Right kidney (tissue), 9 donors: ENCODE measurements around the gene GADL1.

Experiments used
- DNase-seq: peaks from one replicate; pipeline ENCODE4 v3.0.0-alpha.2; 2016
- long read RNA-seq, 8 donors: transcript quantifications; one replicate each; lab custom pipeline, GENCODE V29; 2026

The GADL1 gene
- long read RNA-seq, donor 1, partial matches to known transcripts, result 0 of 1 reads
- long read RNA-seq, donor 1, other reads (novel, unspliced or antisense), result 0 of 1 reads
- long read RNA-seq, donor 2, result 0 reads
- long read RNA-seq, donor 3, result 0 reads
- long read RNA-seq, donor 4, result 0 reads
- long read RNA-seq, donor 5, result 0 reads
- long read RNA-seq, donor 6, result 0 reads
- long read RNA-seq, donor 7, result 0 reads
- long read RNA-seq, donor 8, result 0 reads

GRCh38 chr3:30894521-30895251, at the start of gene GADL1:
Gene GADL1 (minus strand): TSS chr3:30894661. CDS start chr3:30894614, 47 bp downstream.
- peak; percentile 68 for DNase-seq

GRCh38 chr3:30944124-30944523, 49.7 kb upstream of the GADL1 start:
- DNase-seq, result no peak

GRCh38 chr3:30943206-30943605, 48.7 kb upstream of the GADL1 start:
- DNase-seq, result no peak

GRCh38 chr3:30941342-30941741, 46.9 kb upstream of the GADL1 start:
- DNase-seq, result no peak

GRCh38 chr3:30940740-30941139, 46.3 kb upstream of the GADL1 start:
- DNase-seq, result no peak

GRCh38 chr3:30934208-30934550, 39.7 kb upstream of the GADL1 start:
- peak; percentile 35 for DNase-seq

GRCh38 chr3:30933478-30934207, 39.2 kb upstream of the GADL1 start:
- DNase-seq, result no peak

- DNase-seq, result no peak
These were observed 38.1 kb upstream of the GADL1 start for GRCh38 chr3:30932513-30933098.

GRCh38 chr3:30924763-30925162, 30.3 kb upstream of the GADL1 start:
- DNase-seq, result no peak

- DNase-seq, result no peak
These were observed 25.1 kb upstream of the GADL1 start for GRCh38 chr3:30919564-30919963.

- DNase-seq, result no peak
These were observed 24.3 kb upstream of the GADL1 start for GRCh38 chr3:30918761-30919160.

- no peak for DNase-seq
These were observed 21.3 kb upstream of the GADL1 start for GRCh38 chr3:30915782-30916181.

- DNase-seq, result no peak
These were observed 20.2 kb upstream of the GADL1 start for GRCh38 chr3:30914696-30915095.

- DNase-seq, result no peak
These were observed 18.7 kb upstream of the GADL1 start for GRCh38 chr3:30913176-30913575.

- DNase-seq, result no peak
These were observed 17.8 kb upstream of the GADL1 start for GRCh38 chr3:30912301-30912700.

GRCh38 chr3:30908456-30909037, 14.1 kb upstream of the GADL1 start:
- DNase-seq, result no peak

GRCh38 chr3:30904996-30905395, 10.5 kb upstream of the GADL1 start:
- DNase-seq, result no peak

- DNase-seq, result no peak
These were observed 868 bp upstream of the GADL1 start for GRCh38 chr3:30895329-30895728.

- no peak for DNase-seq
These were observed 659 bp downstream of the GADL1 start for GRCh38 chr3:30893678-30894325.

GRCh38 chr3:30890907-30891306, 3.6 kb downstream of the GADL1 start:
- DNase-seq, result no peak

GRCh38 chr3:30886888-30887287, 7.6 kb downstream of the GADL1 start:
- DNase-seq, result no peak

- no peak for DNase-seq
These were observed 15.6 kb downstream of the GADL1 start for GRCh38 chr3:30878862-30879261.
